GM18909 (cell line): Measurements from ENCODE around the gene BMPR1B.

Experiments used
- ATAC-seq: cut with Tn5 transposase; IDR thresholded peaks from one replicate; pipeline ENCODE4 v1.9.1; 2021; ENCODE audit warnings: mild to moderate bottlenecking; ENCODE audit not compliant: unreplicated experiment, poor library complexity

BMPR1B gene

DNA sequence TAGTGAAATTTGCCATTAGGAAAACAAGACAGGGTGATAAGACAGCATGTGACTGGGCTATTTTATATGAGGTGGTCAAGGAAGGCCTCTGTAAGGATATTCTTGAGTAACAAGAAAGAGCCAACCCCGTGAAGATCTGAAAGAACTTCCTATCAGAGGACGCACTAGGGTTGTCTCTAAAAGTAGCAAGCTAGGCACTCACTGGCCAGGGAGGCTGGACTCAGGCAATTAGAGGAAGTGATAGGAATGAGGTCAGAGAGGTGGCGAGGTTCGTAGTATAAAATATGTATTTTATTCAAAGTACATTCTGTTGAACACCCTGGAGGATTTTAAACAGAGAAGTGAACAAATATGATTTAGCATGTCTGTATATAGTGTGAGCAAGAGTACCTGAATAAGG is 4.6 kb downstream of the BMPR1B start:
- ATAC-seq, result no peak

DNA sequence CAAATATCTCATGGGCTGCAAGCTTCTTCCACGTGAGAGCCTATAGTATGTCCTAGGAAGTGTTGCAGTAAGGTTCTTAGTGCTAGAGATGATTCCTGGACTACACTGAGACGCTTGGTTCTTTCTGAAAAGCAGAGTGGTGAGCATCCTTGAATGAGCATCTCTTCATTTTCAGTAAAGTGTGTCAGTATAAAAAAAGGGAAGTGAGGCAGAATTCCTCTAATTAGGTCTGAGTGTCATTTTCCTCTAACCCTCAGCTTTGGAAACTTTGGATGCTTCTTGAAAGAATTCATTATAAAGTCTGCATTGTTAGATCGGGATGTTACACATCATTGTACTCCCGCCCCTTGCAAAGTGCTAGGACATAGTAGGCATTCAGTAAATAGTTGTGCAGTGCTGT is 5.2 kb downstream of the BMPR1B start:
- no peak for ATAC-seq

DNA sequence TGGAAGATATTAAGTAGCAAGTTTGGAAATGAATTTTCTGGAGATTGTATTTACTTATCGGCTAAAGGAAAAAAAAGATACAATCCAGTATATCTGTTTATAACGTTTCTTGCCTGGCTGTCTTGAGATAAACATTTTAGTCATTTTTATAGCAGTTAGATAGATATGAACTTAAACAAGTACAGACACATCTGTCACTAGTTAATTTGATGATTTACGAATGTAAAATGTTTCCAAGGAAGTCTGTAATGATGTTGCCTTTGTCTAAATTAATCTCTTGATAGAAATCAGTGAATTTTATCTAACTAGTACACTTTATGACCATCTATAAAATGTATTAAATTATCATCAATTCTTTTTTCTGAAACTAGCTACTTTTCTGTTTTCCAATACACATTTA is 5.7 kb downstream of the BMPR1B start:
- no peak for ATAC-seq

DNA sequence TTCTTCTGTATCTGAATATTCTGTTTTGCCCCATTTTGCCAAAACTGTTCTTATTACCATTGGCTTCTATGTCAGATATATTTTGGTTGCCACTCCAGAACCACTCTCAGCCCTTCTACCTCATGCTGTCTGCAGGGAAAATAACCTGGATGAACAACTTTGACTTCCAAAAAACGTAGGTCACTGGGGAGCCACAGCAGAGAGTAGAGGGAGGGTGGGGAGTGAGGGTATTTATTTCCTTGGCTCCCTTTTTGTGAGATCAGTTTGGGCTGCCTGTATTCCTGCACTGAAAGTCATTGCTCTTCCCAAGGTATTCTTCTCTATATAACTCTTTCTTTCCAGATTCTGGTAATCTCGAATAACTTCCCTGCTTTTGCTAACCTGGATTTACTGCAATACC is 6.3 kb downstream of the BMPR1B start:
- no peak for ATAC-seq

DNA sequence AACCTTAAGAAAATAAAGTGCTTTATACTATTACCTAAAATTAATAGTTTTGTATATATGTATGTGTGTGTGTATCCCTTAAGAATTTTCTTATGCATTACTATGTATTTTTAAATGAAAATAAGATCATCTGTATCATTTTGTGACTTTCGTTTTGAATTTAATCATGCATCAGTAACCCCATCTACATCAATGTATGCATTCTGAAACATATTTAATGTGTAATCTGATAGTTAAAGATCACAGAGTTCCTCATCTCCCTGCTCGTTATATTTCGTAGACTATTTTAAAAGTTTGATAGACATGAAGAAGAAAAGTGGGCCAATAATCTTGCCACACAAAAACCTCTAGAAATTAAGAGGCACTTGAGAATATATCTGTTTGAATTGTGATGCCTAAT is 7.4 kb downstream of the BMPR1B start:
- ATAC-seq, result peak; percentile 45

DNA sequence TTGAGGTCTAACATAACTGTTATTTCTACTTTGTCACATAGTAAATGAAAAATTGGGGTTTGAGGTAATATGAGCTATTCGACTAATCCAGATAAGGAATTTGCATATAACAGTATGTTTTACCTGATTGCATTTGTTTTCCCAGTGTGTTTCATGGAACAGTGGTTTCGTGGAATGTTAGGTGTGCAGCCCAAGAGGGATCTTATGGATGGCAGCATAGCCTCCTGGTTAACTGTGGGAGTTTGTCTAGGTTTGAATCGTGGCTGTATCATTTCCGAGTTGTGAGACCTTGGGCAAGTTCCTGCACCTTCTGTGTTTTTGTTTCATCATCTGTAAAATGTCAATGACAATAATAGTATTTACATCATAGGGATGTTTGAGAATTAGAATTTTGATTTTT is 7.9 kb downstream of the BMPR1B start:
- ATAC-seq, result no peak

DNA sequence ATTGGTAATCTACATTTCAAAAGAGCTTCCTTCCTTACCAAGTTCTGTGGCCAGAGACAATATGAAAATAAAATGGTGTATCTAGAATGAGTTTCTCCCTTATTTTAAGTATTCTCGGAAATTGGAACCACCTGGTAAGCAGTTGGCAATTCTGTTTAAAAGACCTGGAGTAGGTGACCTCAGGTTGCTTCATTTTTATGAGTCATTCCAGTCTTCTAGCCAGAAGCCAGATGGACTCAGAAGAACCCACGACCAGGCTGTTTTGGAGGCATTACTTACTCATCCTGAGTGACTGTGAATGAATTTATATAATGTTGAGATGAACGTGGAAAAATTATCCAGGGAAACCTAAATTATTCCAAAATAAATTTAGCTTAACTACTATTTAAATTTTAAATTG is 9.1 kb downstream of the BMPR1B start:
- no peak for ATAC-seq

DNA sequence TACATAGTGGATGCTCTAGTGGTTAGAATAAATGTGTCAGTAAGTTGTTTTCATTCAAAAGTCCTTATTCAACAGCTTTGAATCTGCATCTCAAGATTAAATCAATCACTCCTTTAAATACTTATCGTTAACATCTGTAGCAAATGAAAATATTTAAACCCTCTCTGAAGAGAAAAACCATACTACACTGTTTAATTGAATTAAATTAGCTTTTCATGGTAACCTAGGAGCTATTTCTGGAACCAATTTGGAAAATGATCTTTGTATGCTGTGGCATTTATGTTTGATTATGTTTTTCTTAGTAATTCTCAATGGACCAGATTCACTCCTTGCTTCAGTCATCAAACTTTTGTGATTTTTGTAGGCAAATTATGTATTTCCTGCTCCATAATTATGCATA is 9.7 kb downstream of the BMPR1B start:
- ATAC-seq, result no peak

DNA sequence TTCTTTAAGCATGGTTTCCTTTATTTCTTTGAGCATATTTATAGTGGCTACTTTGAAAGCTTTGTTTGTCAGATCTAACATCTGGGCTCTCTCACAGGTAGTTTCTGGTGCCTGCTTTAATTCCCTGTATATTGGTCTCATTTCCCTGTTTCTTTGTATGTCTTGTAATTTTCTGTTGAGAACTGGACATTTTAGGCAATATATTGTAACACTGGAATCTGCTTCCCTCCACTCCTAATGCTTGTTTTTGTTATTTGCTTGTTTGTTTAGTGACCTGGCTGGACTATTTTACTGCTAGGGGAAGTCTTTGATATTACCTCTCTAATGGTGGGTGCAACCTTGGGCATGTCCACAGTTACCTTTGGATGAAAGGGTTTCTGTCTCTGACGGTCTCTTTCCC is 25.0 kb downstream of the BMPR1B start:
- no peak for ATAC-seq

DNA sequence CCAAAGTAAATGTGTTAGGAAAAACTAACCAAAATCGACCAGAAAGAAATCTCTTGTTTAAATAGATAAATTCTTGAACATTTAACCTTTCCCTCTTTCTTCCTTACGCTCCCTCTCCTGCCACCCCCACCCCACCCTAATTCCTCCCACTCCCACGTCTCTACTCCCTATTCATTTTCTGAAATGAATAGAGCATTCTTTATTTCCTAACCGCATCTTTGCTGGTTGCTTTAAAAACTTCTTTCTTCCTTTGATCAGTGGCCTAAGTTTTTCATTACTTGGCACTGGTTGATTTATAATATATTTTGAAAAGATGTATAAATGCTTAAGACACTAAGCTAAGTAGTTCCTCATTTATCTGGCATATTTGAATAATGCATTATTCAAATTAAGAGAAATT is 33.9 kb downstream of the BMPR1B start:
- no peak for ATAC-seq

DNA sequence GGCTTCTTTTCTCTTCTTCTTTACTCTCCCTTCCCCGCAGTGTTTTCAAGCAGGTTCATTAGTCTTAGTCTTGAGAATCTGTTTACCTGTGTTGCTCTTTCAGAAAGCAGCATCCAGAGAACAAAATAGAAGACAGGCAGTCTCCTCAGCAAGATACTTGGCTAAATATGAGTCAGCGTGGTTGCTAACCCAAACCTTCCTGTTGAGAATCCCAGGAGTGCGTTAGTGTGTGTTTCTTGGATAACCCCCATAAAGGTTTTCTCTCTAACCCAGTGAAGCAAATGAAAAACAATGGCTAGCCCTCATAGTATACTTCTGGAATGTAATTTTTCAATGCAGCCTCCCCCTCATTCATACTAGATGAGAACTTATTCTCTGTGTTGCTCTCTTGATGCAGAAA is 41.1 kb downstream of the BMPR1B start:
- no peak for ATAC-seq

DNA sequence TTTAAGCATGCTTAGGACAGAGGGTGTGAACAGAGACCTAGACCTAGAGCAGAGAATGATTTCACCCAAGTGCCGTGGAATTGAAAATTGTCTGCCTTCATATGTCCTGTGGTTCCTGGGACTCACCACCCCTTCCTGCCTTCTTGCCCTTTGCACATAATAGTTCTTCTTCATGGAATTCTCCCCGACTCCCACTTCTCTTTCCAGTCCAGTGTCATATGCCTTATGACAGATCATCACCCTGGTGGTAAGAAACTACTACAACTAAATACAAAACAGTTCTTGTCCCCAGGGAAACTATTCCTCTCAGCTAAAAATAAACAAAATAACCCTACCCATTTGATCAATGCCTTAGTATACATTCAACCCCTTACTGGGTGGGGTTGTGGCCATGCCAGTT is 43.3 kb downstream of the BMPR1B start:
- no peak for ATAC-seq

DNA sequence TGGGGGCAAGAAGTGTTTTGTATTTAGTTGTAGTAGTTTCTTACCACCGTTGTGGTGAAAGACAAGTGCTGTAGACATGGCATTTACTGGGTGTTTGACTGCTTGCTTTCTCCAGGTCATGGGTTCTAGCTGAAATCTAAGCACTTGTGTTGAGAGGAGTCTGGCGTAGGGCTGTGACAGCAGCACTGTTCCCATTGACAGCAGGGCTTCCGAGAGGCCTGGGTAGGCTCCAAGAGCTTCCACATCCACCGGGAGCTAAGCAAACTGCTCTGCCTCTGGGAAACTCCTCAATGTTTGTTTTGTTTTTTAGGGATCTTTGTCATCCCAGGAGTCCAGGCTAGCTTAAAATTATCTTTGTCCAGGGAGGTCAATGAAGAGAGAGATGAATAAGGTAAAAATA is 44.3 kb downstream of the BMPR1B start:
- ATAC-seq, result no peak

DNA sequence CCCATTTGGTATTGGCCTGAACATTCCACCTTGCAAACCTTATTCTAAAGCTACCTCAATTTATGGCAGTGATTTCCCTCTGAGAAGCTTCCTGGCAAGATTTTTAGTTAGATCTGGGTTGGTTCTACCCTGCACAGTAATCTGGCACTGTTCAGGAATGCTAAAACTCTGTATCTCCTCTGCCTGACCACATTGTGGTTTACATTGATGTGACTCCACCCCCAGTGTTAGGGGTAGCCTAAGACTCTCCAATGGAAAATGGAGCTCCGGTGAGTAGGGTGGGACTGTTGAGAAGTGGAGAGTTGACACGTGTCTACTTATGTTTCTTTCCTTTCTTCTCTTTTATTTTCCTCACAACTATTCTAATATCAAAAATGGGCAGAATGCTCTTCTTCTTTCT is 45.4 kb downstream of the BMPR1B start:
- ATAC-seq, result no peak

DNA sequence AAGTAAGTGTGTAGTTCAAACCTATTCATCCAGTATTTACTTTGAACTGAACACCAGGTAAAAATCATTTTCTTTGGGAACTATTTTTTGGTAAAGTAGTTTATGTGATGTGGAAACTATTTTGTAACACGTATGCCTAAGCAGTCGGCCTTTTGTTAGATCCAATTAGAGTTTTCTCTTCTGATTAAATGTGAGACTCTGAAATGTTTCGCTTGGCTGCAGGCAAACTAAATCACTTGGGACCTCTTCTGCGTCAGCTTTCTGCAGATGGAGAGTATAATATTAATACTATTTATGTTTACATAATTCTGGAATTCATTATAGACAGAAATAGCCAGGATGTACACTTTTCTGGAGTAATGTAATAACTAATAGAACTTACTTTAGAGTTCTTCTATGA is 46.9 kb downstream of the BMPR1B start:
- no peak for ATAC-seq

DNA sequence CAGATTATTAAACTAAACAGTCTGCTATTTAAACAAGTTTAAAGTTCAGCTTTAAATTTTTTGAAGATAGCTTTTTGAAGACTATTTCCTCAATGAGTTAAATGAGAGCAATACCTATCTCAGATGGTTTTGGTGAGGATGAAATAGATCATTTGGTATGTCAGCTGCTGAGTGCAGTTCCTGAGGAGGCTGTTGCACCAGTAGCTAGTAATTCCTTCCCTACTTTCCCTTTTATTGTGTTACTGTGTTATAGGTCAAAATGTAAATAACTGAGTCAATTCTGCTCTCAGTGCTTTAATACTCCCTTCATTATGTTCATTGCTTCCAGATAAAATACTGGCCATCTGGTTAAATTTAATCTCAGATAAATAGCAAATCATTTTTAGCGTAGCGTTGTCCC is 48.6 kb downstream of the BMPR1B start:
- no peak for ATAC-seq

DNA sequence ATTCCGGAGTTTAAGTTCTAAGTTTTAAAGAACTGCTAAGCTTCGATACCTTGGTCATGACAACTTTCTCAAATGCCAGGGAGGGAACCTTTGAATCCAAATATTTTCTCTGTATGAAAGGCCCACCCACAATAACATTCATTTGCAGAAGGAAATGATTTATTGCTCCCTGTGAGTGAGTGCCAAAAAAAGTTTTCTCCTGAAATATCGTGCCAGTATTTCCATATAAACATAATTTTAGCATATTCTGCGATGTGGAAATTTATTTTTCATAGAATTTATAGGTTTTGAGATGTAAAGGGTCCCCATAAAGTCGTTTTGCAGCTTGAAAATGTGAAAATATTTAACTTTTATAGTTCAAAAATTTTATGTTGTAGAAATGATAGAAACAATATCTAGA is 53.9 kb downstream of the BMPR1B start:
- ATAC-seq, result no peak

DNA sequence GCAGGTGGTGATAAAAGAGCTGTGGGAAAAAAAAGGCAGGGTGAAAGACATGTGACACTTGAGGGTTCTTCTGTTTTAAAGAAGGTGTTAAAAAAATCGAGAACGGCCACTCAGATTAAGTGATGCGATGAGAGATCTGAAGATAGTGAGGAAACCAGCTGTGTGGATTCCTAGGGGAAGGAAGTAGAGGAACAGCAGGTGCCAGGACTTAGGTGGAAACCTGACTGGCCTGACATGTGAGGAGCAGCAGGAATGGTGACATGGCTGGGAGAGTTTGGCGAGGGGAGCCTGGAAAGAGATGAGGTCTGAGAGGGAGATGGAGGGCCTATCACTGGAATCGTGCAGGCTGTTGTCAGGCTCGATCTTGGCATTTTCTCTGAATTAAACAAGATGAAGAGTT is 55.5 kb downstream of the BMPR1B start:
- ATAC-seq, result no peak

DNA sequence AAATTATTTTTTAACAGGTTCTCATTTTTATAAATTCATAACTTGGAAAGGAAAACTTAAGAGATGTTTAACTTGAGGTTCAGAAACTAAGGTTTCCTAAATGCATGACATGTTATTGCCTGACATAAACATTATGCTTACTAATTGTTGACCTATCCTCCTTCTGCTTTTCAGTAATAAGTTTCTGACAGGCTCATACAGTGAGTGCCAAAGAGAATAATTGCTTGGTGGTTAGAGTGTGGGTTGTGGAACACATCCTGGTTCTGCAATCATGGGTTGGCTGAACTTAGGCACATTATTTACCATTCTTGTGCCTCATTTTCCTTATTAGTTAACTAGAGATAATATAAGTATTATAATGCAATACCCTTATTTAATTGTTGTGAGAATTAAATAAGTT is 56.5 kb downstream of the BMPR1B start:
- peak; percentile 81 for ATAC-seq

DNA sequence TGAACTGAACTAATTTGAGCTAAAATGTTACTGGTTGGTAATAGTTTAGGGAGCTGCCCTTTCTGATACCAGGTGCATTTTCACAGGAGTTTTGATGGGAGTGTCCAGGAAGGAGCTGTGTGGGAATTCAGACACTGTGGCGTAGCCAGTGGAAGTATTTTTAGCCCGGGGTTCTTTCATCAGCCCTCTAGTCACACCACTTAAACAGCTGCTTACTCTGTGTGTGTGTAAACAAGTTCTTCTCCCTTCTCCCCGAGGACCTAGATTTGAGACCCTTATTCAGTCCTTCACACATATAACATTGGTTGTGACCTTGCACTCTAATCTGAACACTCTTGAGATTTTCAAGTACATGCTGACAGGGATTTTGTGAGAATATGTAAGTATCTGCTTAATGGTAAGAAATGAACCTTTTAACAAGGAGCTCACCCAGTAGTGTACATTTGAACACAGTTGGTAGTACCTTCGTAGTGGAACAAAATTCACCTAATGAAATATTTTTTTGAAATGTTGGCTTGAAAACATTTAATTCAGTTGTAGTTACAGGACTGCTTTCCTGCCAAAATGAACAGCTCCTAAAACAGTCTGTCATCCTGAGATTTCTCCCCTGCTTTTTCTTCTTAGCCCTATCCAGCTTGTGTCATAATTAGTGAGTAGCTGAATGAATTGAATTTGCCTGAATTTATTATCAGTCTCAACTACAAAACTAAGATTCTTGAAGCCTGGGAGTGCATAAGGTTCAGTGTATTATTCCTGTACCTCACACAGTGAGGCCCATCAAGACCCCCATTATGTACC is 61.8 kb downstream of the BMPR1B start:
- ATAC-seq, result no peak

DNA sequence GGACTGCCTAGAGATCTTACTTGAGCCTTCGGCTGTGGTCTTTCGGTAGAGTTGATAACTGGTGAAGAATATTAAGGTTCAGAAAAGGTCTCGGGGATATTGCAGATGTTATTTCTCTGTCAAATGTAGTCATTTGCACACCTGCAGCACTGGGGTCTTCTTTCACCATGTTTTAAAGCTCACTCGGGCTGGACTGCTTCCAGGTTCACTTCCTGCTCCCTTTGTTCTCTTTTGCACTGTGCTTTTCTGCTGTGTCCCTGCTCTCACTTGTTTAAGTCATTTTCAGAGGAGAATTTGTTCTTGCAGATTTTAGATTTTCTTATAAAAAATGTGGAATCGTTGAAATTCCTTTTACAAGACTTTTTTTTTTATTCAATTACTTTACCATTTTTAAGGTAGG is 68.5 kb downstream of the BMPR1B start:
- no peak for ATAC-seq

DNA sequence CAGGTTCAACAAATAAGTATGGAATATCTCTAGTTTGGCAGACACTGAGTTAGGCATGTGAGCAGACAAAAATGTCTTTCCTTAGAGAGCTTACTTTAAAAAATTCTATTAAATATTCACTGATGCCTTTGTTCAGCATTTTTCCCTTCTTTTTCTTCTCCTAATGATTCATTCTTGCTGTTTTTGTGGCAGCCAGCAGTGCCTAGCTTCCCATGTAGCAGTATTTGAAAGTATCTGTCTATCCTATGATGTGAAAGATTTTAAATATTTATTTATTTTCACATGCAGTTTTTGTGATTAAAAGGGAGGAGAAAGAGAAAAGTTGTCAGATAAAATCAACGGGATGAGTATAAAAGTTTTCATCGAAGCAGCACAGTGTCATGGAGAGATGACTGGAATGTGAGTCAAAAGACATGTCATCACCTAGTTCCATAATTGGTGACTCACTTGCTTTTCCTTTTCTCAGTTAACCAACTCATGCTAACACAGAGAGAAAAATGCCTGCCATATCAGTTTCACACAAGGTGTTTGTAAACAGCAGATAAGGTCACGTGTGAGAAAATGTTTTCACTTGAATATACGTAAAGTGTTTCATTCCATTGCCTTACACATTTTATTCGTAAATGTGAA is 69.8 kb downstream of the BMPR1B start:
- no peak for ATAC-seq
